ENCODE data around the gene CALCOCO2. TPM values are rescaled to one million over a fixed set of nuclear protein-coding genes. Genes with fewer than 3 reads are reported as not detected.
A peak's percentile ranks its signal among the peaks of the same experiment; 100 is the strongest.

Gene CALCOCO2
- total RNA-seq, 4 donors from 2014 or later, result 40.9 to 318 (median 118) TPM

- no peak for DNase-seq
- Histone ChIP-seq H3K36me3 (no peaks in the 10 kb centered on the region), H3K9me3 (no peaks in the 10 kb centered on the region), H3K27me3 (no peaks in the 10 kb centered on the region), H3K27ac (peak overlapping the region; percentile 56 to 66), H3K4me3 (no peak overlapping the region), H3K4me1 (peaks cover 0 to 5% of the 10 kb centered on the region in 2 donors)
- TF ChIP-seq POLR2A (IDR thresholded peaks at IDR 0.05) (no peak), CTCF (IDR thresholded peaks at IDR 0.05) (no peak)
- intact Hi-C loops (cut with DNase I; ENCODE audit: low total_unique reads), result no loop called here
Measured at GRCh38 chr17:48873696-48874443, 43.0 kb downstream of the CALCOCO2 start.

GRCh38 chr17:48878920-48879898 is 48.4 kb downstream of the CALCOCO2 start:
- H3K27me3 ChIP-seq, result no peaks in the 10 kb centered on the region
- no peak overlapping the region for H3K27ac ChIP-seq
- TF ChIP-seq CTCF (IDR thresholded peaks at IDR 0.05), result peak; percentile 84 to 93 (median 88)
- no peak for TF ChIP-seq POLR2A (IDR thresholded peaks at IDR 0.05)
- H3K4me3 ChIP-seq, result no peak overlapping the region
- intact Hi-C loops (cut with DNase I; ENCODE audit: low total_unique reads), result loop anchor here (5.0 kb wide), 1 partner anchor 62 kb away; the partner anchor contains the start of gene TTLL6
- DNase-seq, result peak; percentile 39 to 54
- no peaks in the 10 kb centered on the region for H3K4me1 ChIP-seq
- no peaks in the 10 kb centered on the region for H3K36me3 ChIP-seq
- H3K9me3 ChIP-seq, result no peaks in the 10 kb centered on the region

DNA sequence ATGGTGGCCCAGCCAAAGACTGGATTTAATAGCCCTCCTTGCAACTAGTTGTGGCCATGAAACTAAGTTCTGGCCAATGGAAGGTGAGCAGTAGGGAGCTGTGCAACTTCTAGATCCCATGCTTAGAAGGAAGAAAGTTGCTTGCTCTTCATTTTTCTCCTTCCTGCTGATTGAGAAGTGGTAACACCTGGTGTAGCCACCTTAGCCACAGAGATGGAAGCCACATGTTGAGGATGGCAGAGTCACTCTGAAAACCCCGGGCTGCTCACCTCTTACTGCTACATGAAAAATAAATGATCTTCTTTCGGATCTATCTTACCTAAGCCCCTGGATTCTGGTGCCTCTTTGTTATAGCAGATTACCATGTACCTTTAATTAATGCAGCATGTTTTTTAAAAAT is 51.4 kb downstream of the CALCOCO2 start:
- H3K27me3 ChIP-seq, result no peaks in the 10 kb centered on the region
- TF ChIP-seq CTCF (IDR thresholded peaks at IDR 0.05) (no peak), POLR2A (IDR thresholded peaks at IDR 0.05) (no peak)
- no peak for DNase-seq
- no peak overlapping the region for H3K27ac ChIP-seq
- no peak overlapping the region for H3K4me3 ChIP-seq
- H3K9me3 ChIP-seq, result no peaks in the 10 kb centered on the region
- no peaks in the 10 kb centered on the region for H3K4me1 ChIP-seq
- intact Hi-C loops (cut with DNase I; ENCODE audit: low total_unique reads), result loop anchor here (5.0 to 10.0 kb wide), 2 partner anchors 160 to 217 kb away; partner anchors contain the start of genes PRAC1 and PRAC2
- H3K36me3 ChIP-seq, result no peaks in the 10 kb centered on the region

DNA sequence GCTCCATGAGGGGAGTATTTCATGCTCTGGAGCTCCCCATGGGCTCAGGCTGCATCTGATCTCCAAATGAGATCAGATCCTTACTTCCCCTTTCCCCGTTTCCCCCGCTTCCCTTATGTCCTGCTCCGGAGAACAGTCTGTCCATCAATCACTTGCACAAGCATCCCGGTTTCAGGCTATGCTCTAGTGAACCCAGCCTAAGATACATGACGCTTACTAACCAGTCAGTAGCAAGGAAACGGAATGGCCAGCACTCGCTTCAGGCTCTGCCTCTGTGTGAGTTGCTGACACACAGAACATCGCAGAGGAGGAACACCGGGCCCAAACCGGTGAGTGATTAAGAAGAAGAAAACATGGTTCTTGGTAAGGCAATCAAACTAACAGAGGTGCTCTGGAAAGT is 52.3 kb downstream of the CALCOCO2 start:
- intact Hi-C loops (cut with DNase I; ENCODE audit: low total_unique reads), result loop anchor here (5.0 to 10.0 kb wide), 2 partner anchors 161 to 218 kb away; partner anchors contain the start of genes PRAC1 and PRAC2
- Histone ChIP-seq H3K9me3 (no peaks in the 10 kb centered on the region), H3K4me1 (no peaks in the 10 kb centered on the region), H3K27ac (no peak overlapping the region), H3K27me3 (no peaks in the 10 kb centered on the region), H3K36me3 (no peaks in the 10 kb centered on the region), H3K4me3 (no peak overlapping the region)
- TF ChIP-seq CTCF (IDR thresholded peaks at IDR 0.05), result no peak
- no peak for TF ChIP-seq POLR2A (IDR thresholded peaks at IDR 0.05)
- no peak for DNase-seq
